DOHH2 (cell line): ENCODE data around the gene AMBRA1.

Experiments
- H3F3A ChIP-seq: fragments of 200-600 bp; sonication (generic), shearing (Covaris generic); 2 replicates; pipeline ENCODE4 v1.6.0; 2016; ENCODE audit warnings: antibody characterized with exemption, mild to moderate bottlenecking; ENCODE audit not compliant: control insufficient read depth, insufficient read depth
- H3K27ac ChIP-seq: fragments of 200-600 bp; sonication (generic); 2 replicates; pipeline ENCODE4 v1.5.1; 2014; ENCODE audit warnings: low read depth, mild to moderate bottlenecking, low read length, moderate library complexity
- H3K27me3 ChIP-seq: fragments of 200-600 bp; sonication (generic); 2 replicates; pipeline ENCODE4 v1.6.1; 2014; ENCODE audit warnings: mild to moderate bottlenecking, low read length, mixed read lengths; ENCODE audit not compliant: control insufficient read depth
- H3K36me3 ChIP-seq: fragments of 200-600 bp; sonication (generic); 2 replicates; pipeline ENCODE4 v1.6.1; 2014; ENCODE audit warnings: mild to moderate bottlenecking, low read length, moderate library complexity, mixed read lengths; ENCODE audit not compliant: control insufficient read depth
- H3K4me1 ChIP-seq: fragments of 200-600 bp; sonication (generic); 2 replicates; pipeline ENCODE4 v1.6.1; 2014; ENCODE audit warnings: mild to moderate bottlenecking, low read length, mixed read lengths; ENCODE audit not compliant: control insufficient read depth
- H3K4me2 ChIP-seq: fragments of 200-600 bp; sonication (generic); 2 replicates; pipeline ENCODE4 v1.6.0; 2014; ENCODE audit warnings: mild to moderate bottlenecking, low read length, moderate library complexity
- H3K4me3 ChIP-seq: fragments of 200-600 bp; sonication (generic); 2 replicates; pipeline ENCODE4 v1.5.1; 2014; ENCODE audit warnings: mild to moderate bottlenecking, low read length, mixed read lengths
- H3K79me2 ChIP-seq: fragments of 200-600 bp; sonication (generic); 2 replicates; pipeline ENCODE4 v1.6.1; 2014; ENCODE audit warnings: mild to moderate bottlenecking, low read length, mixed read lengths; ENCODE audit not compliant: control insufficient read depth
- H3K9me2 ChIP-seq: fragments of 200-600 bp; sonication (generic); replicated peaks from 2 replicates; pipeline ENCODE4 v1.6.1; 2014; ENCODE audit warnings: mild to moderate bottlenecking, low read length, mixed read lengths; ENCODE audit not compliant: control insufficient read depth
- H3K9me3 ChIP-seq: fragments of 200-600 bp; sonication (generic); 2 replicates; pipeline ENCODE4 v1.6.1; 2014; ENCODE audit warnings: antibody characterized with exemption, low read length, mixed read lengths; ENCODE audit not compliant: control insufficient read depth, insufficient read depth
- H4K20me1 ChIP-seq: fragments of 200-600 bp; sonication (generic); 2 replicates; pipeline ENCODE4 v1.6.0; 2014; ENCODE audit warnings: low read depth, mild to moderate bottlenecking, antibody characterized with exemption, low read length, moderate library complexity; ENCODE audit not compliant: control insufficient read depth, insufficient read depth
- EZH2phosphoT487 ChIP-seq: fragments of 200-600 bp; sonication (generic); IDR thresholded peaks from 2 replicates; pipeline ENCODE4 v1.6.1; 2017; ENCODE audit warnings: borderline replicate concordance, mild to moderate bottlenecking, antibody characterized with exemption, low read length, moderate library complexity, mixed read lengths
- TF ChIP-seq, protein P1 (sequence below): fragments of 200-600 bp; sonication (generic); IDR thresholded peaks from one replicate; pipeline ENCODE4 v1.5.1; 2014; ENCODE audit warnings: antibody characterized with exemption, mild to moderate bottlenecking, low read depth, low read length; ENCODE audit not compliant: poor library complexity, severe bottlenecking

The AMBRA1 gene

GRCh38 chr11:46637546-46637945 lies 43.7 kb upstream of the AMBRA1 start:
- no peaks in the 10 kb centered on the region for H3K27me3 ChIP-seq
- H3K36me3 ChIP-seq, result peaks cover 11% of the 10 kb centered on the region
- H3K9me2 ChIP-seq, result no peaks in the 10 kb centered on the region
- no peak overlapping the region for H3K27ac ChIP-seq
- H3K4me3 ChIP-seq, result no peak overlapping the region
- no peaks in the 10 kb centered on the region for H3K9me3 ChIP-seq
- TF ChIP-seq EZH2phosphoT487, result no peak
- TF ChIP-seq, protein P1, sequence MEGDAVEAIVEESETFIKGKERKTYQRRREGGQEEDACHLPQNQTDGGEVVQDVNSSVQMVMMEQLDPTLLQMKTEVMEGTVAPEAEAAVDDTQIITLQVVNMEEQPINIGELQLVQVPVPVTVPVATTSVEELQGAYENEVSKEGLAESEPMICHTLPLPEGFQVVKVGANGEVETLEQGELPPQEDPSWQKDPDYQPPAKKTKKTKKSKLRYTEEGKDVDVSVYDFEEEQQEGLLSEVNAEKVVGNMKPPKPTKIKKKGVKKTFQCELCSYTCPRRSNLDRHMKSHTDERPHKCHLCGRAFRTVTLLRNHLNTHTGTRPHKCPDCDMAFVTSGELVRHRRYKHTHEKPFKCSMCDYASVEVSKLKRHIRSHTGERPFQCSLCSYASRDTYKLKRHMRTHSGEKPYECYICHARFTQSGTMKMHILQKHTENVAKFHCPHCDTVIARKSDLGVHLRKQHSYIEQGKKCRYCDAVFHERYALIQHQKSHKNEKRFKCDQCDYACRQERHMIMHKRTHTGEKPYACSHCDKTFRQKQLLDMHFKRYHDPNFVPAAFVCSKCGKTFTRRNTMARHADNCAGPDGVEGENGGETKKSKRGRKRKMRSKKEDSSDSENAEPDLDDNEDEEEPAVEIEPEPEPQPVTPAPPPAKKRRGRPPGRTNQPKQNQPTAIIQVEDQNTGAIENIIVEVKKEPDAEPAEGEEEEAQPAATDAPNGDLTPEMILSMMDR, result no peak
- no peaks in the 10 kb centered on the region for H3K79me2 ChIP-seq
- no peaks in the 10 kb centered on the region; the same call in 1 of the 2 replicates for H3F3A ChIP-seq
- no peaks in the 10 kb centered on the region for H4K20me1 ChIP-seq
- H3K4me2 ChIP-seq, result no peak overlapping the region
- no peaks in the 10 kb centered on the region for H3K4me1 ChIP-seq

DNA sequence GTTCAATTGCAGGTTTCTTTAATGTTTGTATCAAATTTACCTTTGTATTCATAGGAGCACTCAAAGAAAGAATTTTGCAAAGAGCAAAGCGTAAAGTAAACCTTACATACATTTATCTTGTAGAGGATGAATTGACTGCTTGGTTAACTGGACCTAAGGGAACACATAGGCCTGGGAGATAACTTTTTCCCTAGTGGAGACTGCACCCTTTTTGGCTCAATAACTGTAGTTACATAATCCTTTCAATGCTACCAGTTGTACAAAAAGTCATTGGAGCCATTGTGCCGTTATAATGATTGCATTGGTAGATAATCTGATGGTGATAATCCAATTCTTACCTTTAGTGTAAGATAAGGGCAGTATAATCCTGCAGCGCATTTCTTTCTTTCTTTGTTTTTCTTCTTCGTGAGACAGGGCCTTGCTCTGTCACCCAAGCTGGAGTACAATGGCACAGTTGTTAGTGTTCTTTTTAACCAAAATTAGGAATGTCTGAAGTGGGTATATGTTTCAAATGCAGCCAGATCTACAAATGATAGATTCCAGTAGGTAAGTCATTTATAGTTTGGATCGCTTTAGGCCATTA lies 41.8 kb upstream of the AMBRA1 start:
- H3K79me2 ChIP-seq, result no peaks in the 10 kb centered on the region
- no peak overlapping the region for H3K4me3 ChIP-seq
- H4K20me1 ChIP-seq, result no peaks in the 10 kb centered on the region
- no peaks in the 10 kb centered on the region; the same call in 1 of the 2 replicates for H3F3A ChIP-seq
- H3K27me3 ChIP-seq, result no peaks in the 10 kb centered on the region
- TF ChIP-seq, protein P1, result no peak
- no peak for TF ChIP-seq EZH2phosphoT487
- no peak overlapping the region for H3K27ac ChIP-seq
- H3K4me1 ChIP-seq, result no peaks in the 10 kb centered on the region
- H3K9me2 ChIP-seq, result no peaks in the 10 kb centered on the region
- no peak overlapping the region for H3K4me2 ChIP-seq
- peaks cover 11% of the 10 kb centered on the region for H3K36me3 ChIP-seq
- H3K9me3 ChIP-seq, result no peaks in the 10 kb centered on the region

DNA sequence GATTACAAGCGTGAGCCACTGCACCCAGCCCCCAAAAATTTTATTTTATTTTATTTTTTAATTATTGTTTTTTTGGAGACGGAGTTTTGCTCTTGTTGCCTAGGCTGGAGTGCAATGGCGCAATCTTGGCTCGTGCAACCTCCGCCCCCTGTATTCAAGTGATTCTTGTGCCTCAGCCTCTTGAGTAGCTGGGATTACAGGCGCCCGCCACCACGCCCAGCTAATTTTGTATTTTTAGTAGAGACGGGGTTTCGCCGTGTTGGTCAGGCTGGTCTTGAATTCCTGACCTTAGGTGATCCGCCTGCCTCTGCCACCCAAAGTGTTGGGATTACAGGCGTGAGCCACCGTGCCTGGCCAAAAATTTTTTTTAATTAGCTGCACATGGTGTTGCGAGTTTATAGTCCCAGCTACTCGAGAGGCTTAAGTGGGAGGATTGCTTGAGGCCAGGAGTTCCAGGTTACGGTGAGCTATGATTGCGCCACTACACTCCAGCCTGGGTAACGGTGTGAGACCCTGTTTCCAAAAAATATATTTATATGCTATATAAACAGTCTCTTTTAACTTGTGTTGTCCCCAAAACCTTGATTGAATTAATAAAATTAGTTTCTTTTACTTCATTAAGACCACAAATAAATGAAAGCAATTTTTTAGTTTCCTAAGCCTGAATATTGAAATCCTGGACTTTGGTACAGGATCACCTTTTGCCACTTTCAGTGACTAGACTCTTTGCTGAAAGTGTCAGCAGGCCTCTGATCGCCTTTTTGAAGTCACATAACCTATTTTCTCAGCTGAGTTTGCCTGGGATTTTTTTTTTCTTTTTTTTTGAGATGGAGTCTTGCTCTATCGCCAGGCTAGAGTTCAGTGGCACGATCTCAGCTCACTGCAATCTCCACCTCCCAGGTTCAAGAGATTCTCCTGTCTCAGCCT lies 39.7 kb upstream of the AMBRA1 start:
- H3F3A ChIP-seq, result no peaks in the 10 kb centered on the region
- H3K4me1 ChIP-seq, result no peaks in the 10 kb centered on the region
- H3K36me3 ChIP-seq, result peaks cover 8% of the 10 kb centered on the region; the same call in 1 of the 2 replicates
- no peaks in the 10 kb centered on the region for H3K9me2 ChIP-seq
- no peaks in the 10 kb centered on the region for H3K9me3 ChIP-seq
- H3K4me2 ChIP-seq, result no peak overlapping the region
- H3K27me3 ChIP-seq, result no peaks in the 10 kb centered on the region
- TF ChIP-seq, protein P1, result no peak
- TF ChIP-seq EZH2phosphoT487, result no peak
- H4K20me1 ChIP-seq, result no peaks in the 10 kb centered on the region
- H3K27ac ChIP-seq, result no peak overlapping the region
- no peaks in the 10 kb centered on the region for H3K79me2 ChIP-seq
- H3K4me3 ChIP-seq, result no peak overlapping the region
